ENCODE data around the gene CASQ2. TPM values are rescaled to one million over a fixed set of nuclear protein-coding genes. Genes with fewer than 3 reads are reported as not detected.

CASQ2 gene
- total and polyA plus RNA-seq, 2 of the 4 experiments (the other 2 are of a cell fraction), result not detected

GRCh38 chr1:115813727-115814126, 45.2 kb upstream of the CASQ2 start:
- no peak overlapping the region for H2BK15ac ChIP-seq (ENCODE audit: low read depth, low read length)
- no peak overlapping the region for H2AK9ac ChIP-seq (replicated peaks; ENCODE audit: low read depth, low read length, poor library complexity)
- H4K20me1 ChIP-seq (ENCODE audit: insufficient read depth, low read length), result no peaks in the 10 kb centered on the region
- dilution Hi-C loops (cut with HindIII; ENCODE audit: low sequenced_read_pairs, unreplicated experiment) (no loop called here), intact Hi-C loops (cut with micrococcal nuclease) (no loop called here), in situ Hi-C loops (cut with MboI; ENCODE audit: low sequenced_read_pairs) (no loop called here)
- H3K9me1 ChIP-seq (ENCODE audit: insufficient read depth, low read length), result no peaks in the 10 kb centered on the region
- no peak overlapping the region for H2AFZ ChIP-seq (replicated peaks; ENCODE audit: low read length, poor library complexity)
- H3K9ac ChIP-seq (ENCODE audit: low read depth, low read length), result no peak overlapping the region
- POLR2A ChIA-PET (ENCODE audit: unreplicated experiment), result no interaction called here
- H3K9me3 ChIP-seq (ENCODE audit: control insufficient read depth, insufficient read depth, low read length), result no peaks in the 10 kb centered on the region
- no peak overlapping the region for H4K5ac ChIP-seq (ENCODE audit: low read depth, low read length)
- no peak overlapping the region for H3K27ac ChIP-seq (ENCODE audit: insufficient read depth, low read length)
- no peak for DNase-seq
- no peaks in the 10 kb centered on the region for H3K36me3 ChIP-seq (ENCODE audit: control insufficient read depth, insufficient read depth, low read length)
- H2BK20ac ChIP-seq (ENCODE audit: low read depth, low read length), result no peak overlapping the region
- H3K79me1 ChIP-seq (ENCODE audit: low read depth in 1 of 2, low read length in 2 of 2), result no peaks in the 10 kb centered on the region
- H2BK120ac ChIP-seq (ENCODE audit: low read depth, low read length), result no peak overlapping the region
- CTCF ChIA-PET, result no interaction called here
- BruUV-seq (replicated peaks), result no TSS peak
- H3K18ac ChIP-seq (ENCODE audit: low read depth, low read length), result no peak overlapping the region
- no peak overlapping the region for H3K56ac ChIP-seq (ENCODE audit: extremely low read depth, insufficient read depth, low read length)
- H2AK5ac ChIP-seq (ENCODE audit: low read depth, low read length), result no peak overlapping the region
- TF ChIP-seq POLR2A (IDR thresholded peaks at IDR 0.05; ENCODE audit: low read depth, low read length) (no peak), RAD21 (IDR thresholded peaks at IDR 0.05; ENCODE audit: low read length) (no peak), FOS (IDR thresholded peaks at IDR 0.05; ENCODE audit: low read depth, low read length) (no peak), ELK1 (IDR thresholded peaks at IDR 0.05; ENCODE audit: borderline replicate concordance, low read depth, low read length) (no peak), CTCF (conservative IDR thresholded peaks at IDR 0.05; ENCODE audit: low read depth, low read length) (no peak)
- ATAC-seq (ENCODE audit: low read depth), result no peak
- H3K4me1 ChIP-seq (ENCODE audit: control insufficient read depth, insufficient read depth, low read length), result no peaks in the 10 kb centered on the region
- H4K91ac ChIP-seq (ENCODE audit: insufficient read depth, low read depth, low read length), result no peak overlapping the region
- no peak overlapping the region for H3K23ac ChIP-seq (ENCODE audit: low read depth, low read length)
- H3K4me2 ChIP-seq (ENCODE audit: low read depth, low read length), result no peak overlapping the region
- H3K14ac ChIP-seq (replicated peaks; ENCODE audit: low read depth, low read length), result no peak overlapping the region
- H3K27me3 ChIP-seq (ENCODE audit: control insufficient read depth, insufficient read depth, low read length), result peaks cover 4% of the 10 kb centered on the region
- no peak overlapping the region for H2BK5ac ChIP-seq (ENCODE audit: low read depth, low read length, poor library complexity, severe bottlenecking)
- WGBS, 2 experiments (ENCODE audit: extremely low coverage in 2 of 2, insufficient read length in 1 of 2), result no CpG with 5 or more reads among the region's 1 CpG
- no peak overlapping the region for H4K8ac ChIP-seq (ENCODE audit: low read depth in 2 of 2, low read length in 2 of 2)
- no peak overlapping the region for H3K4me3 ChIP-seq (ENCODE audit: insufficient read depth, low read depth, low read length)
- no peak overlapping the region for H3K4ac ChIP-seq (ENCODE audit: low read depth, low read length)

Data from IMR-90 (cell line).